Right forelimb (tissue), 1 donor: Measurements from ENCODE around the gene KCNH2.

Experiments
- DNase-seq: peaks from one replicate; pipeline ENCODE4 v3.0.0-alpha.2; 2018

Gene KCNH2

DNA sequence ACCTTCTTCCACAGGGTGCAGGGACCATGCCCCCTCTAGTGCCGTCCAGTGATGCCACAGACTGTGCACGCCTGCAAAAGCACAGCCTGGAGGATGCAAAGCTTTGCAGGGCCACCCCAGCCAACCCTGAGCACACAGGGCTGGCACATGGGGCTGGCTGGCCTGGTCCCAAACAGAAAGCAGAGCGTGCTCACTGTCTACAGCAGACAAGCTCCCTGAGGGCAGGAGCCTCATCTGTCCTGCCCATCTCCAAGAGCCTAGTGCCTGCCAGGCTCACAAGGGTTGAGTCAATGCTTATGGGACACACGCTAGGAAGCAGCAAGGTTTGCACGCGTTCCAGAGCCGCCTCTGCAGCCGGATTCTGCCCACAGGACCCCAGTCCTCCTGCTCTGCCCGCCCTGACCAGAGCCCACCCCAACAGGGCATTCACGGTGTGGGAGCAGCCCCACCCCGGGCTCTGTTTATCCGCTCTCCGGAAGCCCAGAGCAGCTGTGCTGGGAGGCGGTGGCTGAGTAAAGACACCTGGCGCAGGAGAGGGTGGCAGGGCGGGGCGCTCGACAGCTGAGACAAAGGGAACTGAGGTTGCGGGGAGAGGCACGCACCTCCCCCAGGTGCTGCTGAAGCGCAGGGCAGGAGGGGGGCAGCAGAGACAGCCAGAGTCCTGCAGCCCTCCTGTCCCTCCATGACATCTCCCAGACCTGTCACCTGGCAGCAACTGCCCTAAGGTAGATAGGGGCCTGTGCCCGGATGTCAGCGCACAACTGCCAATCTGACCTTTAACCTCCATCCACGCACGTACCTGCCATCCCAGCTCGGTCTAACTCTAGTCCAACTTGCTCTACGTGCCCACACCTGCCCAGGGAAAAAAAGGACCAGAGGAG, 4.3 kb downstream of the KCNH2 start:
- DNase-seq = no peak

DNA sequence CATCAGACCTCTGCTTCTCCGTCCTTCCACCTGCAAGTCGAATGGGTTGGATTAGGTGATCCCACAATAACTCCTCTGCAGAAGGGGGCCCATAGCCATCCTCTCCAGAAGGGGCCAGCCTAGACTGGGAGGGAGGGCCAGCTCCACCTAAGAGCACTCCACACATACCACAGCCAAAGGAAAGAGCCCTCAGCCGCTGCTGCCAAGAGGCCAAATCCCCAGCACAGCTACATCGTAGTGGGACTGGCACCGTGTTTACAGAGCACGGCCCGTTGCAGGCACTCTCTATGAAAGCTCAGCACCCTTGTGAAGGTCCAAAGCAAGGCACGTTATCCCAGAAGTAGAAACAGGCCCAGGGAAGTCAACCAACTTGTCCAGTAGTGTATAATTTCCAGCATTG, 5.4 kb downstream of the KCNH2 start:
- no peak for DNase-seq

DNA sequence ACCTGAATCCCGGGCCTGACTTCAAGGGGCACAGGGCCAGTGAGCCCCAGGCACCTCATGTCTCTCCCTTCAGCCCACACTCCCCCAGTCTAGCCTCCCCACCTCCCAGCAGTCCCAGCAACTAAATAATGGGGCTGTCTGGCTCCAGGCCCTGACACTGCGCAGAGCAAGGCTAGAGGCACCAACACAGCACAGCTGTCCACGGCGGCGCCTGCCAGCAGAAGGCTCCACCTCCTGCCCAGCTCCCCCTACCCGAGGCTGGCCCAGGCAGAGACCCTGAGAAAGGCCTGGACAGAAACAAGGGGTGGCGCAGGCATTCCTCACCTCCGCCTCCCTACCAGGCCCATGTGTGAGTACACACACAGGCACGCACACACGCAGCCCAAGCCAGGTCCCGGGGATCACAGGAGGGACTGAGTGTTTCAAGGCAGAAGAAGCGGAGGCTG, 6.1 kb downstream of the KCNH2 start:
- peak; percentile 72 for DNase-seq

- no peak for DNase-seq
Observed at GRCh38 chr7:150971242-150972022, 6.7 kb downstream of the KCNH2 start.

GRCh38 chr7:150970424-150970823, 7.7 kb downstream of the KCNH2 start:
- DNase-seq = no peak

DNA sequence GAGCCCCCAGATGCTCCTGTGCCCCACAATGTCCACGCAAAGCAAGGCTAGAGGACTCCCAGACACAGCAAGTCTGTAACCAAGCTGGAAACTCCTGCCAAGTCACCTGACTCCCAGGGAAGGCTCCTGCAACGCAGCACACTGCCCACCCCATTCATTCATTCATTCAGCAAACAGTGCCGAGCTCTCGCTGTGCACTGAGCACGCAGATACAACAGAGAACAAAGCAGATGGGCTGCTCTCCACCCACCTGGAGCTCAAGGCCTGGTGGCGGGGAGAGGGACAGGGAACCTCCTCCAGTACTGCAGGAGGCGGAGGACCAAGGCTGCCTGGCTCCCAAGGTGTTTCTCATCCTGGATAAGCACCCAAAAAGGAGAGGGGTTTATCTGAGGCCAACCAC, 8.6 kb downstream of the KCNH2 start:
- DNase-seq = no peak

DNA sequence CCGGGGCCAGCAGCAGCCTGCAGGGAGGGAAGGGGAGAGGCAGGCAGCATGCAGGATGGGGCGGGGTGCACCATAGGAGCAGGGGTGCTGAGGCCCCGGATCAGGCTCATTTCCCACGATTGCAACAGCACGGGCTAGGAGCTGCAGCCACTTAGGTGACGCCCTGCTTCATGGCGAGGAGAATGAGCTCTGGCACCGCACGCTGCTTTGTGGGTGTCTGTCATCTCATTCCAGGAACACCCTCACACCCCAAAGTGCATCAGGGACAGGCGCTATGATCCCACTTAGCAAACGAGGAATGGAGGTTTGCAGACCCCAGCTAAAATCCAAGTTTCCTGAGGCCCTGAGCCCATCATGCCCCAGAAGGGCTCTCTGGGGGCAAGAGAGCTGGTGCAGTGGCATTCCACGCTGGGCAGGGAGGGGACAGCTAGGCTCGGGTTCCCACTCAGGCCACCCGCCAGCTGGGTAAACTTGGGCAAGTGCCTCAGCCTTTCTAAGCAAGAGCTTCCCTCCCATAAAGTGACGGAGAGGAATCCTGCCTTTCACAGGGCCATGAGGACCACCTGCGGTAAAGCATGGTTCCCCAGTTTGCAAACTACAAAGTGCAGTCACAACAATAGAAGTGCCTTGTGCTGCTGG, 9.3 kb downstream of the KCNH2 start:
- DNase-seq = no peak

- no peak for DNase-seq
Observed at GRCh38 chr7:150968056-150968733, 9.9 kb downstream of the KCNH2 start.

DNA sequence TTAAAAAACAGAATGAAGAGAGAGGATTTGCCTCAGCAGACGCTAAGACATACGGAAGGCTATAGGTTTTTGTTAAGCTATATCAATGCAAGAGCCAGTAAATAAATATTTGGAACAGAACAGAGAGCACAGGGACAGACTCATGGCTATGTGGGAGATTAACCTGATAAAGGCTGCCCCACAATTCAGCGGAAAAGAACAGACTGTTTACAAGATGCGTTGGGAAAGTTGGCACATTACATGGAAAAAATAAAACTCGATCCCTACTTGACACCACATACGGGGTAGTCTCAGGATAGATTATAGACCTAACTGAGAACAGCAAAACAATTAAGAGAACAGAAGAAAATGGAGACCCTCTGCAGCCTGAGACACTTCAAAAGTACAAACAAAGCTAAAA, 10.8 kb downstream of the KCNH2 start:
- no peak for DNase-seq

DNA sequence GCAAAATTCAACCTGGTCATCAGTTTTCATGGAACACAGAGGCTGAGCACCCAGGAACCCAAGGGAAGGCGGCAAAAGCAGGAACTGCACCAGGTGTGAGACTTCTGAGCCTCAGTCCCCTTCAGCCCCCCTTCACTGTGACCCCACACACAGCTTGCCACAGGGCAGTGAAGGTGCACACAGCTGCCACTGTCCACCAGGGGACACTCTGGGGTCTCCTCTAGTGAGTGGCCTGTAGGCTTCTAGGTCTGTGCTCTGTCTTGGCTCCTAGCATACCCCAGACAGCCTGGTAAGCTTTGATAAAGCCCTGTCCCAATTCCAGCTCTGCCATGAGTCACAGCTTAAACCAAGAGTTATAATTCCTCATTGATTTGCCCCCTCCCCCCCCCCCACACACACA, 12.1 kb downstream of the KCNH2 start:
- no peak for DNase-seq

DNA sequence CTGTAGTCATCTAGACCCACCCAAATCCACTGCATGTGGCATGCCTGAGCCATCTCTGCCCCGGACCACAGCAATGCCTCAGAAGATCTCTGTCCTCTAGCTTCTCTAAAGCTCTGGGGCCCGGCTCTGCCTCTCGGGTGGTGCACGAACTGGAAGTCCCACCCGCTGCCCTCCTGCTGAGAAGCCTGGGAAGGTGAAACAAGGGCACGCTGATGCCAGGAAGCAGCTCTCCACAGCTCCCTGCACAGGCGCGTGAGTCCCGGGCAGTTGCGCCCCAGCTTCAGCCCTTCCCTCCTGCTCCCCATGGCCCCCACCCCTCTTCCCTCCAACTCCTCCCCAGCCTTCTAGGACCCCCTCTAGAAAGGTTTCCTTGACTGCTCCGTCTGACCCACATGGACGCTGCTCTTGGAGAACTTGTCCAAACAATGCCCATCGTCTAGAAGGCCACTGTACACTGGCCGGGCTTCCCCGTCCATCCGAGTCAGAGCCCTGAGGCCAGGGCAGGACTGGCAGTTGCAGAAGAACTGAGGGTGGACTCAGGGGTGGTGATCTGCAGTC, 12.8 kb downstream of the KCNH2 start:
- DNase-seq = no peak

GRCh38 chr7:150964593-150965111, 13.5 kb downstream of the KCNH2 start:
- no peak for DNase-seq

DNA sequence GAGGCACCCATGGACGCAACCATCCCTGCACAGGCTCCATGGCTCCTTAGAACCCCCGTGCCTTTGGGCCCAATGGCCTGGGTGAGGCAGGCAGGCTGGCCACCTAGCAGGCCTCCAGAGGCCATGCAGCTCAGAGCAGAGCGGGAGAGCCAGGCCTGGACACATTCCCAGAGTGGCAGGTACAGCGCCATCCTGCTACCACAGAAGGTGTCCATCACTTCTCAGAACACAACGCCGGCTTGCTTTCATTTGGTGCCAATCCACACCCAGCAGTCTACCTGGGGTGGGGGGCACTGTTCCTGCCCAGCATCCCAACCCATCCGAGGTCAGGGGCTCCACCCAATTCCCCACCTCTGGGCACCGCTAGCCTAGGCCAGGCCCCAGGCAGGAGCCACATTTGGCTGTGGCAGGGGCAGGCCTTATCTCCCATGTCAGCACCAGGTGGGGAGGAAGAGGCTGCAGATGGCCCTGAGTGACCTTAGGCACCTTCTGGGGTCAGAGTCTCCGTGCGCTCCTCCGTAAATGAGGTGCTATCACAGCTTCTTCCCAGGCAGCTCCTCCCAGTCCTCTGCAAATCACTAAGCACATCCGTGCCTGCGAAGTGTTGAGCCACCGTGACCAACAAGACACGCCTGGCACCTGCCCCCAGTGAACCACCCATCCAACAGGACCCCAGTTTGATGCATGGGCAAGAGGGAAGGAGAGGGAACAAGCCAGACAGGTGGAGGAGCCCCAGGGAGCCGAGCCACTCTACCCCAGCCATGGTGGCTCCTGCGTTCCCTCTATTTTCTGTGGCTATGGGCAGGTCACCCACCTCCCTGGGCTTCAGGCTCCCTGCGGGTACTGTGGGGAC, 14.2 kb downstream of the KCNH2 start:
- DNase-seq = no peak

- DNase-seq = peak; percentile 75
Observed at GRCh38 chr7:150962553-150963399, 15.3 kb downstream of the KCNH2 start.

DNA sequence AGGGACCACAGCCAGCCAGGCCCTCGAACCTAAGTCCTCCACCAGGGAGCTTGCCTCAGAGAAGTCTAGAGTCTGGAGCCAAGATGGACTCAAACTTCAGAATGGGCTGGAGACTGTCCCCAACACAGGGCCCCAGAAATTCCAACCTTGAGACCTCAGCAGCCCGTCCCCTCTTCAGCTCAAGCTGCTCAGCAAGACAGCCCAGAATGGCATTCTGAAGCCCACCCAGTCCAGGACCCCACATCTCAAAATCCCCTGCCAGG, 15.9 kb downstream of the KCNH2 start:
- DNase-seq = no peak

- DNase-seq = no peak
Observed at GRCh38 chr7:150961510-150962289, 16.4 kb downstream of the KCNH2 start.

DNA sequence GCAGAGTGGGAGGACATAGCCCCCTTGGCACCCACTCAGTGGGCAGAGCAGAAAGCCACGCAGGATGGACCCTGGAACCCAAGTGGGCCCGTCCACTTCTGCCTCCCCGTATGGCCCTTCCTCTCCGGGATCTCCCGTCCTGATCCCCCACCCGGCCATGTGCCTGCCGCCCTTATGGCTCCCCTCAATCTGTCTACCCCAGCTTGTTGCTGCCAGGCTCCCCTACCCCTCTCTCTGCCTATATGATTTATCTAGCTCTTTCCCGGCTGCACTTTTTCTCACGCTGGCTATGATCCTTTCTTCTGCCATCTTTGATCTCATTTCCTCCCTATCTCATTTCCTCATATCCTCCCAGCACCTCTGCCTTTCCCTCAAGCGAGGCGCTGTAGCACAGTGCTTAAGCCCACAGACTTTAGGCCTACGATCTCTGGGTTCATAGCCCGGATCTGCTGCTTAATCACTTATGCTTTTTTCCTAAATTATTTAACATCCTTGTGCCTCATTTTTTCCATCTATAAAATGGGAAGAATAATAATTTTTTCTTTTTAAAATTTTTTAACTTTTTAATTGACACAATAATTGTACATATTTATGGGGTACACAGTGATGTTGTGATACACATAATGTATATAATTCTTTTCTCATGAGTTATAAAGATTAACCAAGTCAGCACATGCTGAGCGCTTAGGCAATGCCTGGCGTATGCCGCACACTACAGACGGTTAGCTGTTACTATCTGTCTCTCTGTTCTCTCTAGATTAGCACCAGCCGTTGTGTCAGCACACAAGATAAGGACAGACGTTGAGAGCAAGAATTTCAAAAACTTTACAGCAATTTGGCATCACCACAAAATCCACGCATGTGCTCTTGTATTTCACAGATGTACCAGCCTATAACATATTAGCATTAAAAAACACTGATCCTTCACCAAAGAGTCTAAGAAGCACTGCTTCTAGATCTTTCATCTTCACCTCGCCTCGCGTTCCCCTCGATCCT, 18.1 kb downstream of the KCNH2 start:
- no peak for DNase-seq

- no peak for DNase-seq
Observed at GRCh38 chr7:150959081-150959480, 19.0 kb downstream of the KCNH2 start.

DNA sequence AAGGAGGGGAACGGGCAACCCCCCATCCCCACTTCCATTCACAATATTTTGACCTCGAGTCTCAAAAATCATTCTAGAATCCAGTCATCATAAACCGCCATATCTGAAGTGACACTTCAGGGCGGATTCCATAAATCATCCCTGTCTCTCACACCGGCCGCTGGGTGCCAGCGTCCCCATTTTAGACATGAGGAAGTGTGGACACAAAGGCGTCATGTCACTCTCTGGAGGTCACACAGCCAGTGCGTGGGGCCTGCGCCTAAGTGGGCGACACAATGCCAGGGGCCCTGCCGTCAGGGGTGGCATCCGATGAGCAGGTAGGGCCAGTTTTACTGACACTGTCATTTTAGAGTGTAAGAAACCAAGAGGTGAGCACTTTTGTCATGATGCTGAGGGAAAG, 19.5 kb downstream of the KCNH2 start:
- no peak for DNase-seq
